ENCODE results near the gene NLRX1. TPM values are rescaled to one million over a fixed set of nuclear protein-coding genes. Genes with fewer than 3 reads are reported as not detected.

The NLRX1 gene
- total RNA-seq, 1 experiment from 2014 or later, result 25.2 TPM

GRCh38 chr11:119167933-119168332, 592 bp upstream of the NLRX1 start:
- ChIA-PET POLR2A (interaction anchor here (0.6 kb wide), 1 partner anchor 20 kb away, joined by 3 read pairs; no protein-coding TSS in a partner anchor), CTCF (no interaction called here)
- in situ Hi-C loops (cut with HindIII; ENCODE audit: low pct_unique_long_range_greater_than_20kb, low sequenced_read_pairs), result no loop called here
- Histone ChIP-seq H3K9me3 (ENCODE audit: control insufficient read depth, insufficient read depth, low read depth, low read length) (no peaks in the 10 kb centered on the region), H3K36me3 (ENCODE audit: control insufficient read depth, insufficient read depth, low read length) (no peaks in the 10 kb centered on the region), H3K4me1 (ENCODE audit: control insufficient read depth, insufficient read depth, low read length) (peaks cover 14% of the 10 kb centered on the region), H3K27ac (ENCODE audit: low read length) (peak overlapping the region; percentile 80; the same call in 1 of the 2 replicates), H3K27me3 (ENCODE audit: control insufficient read depth, insufficient read depth, low read length) (no peaks in the 10 kb centered on the region), H3K4me3 (ENCODE audit: low read depth in 2 of 2, low read length in 2 of 2) (no peak overlapping the region)
- DNase-seq (ENCODE audit: low read depth, low spot score) (no peak), ATAC-seq (no peak)
- BruUV-seq (replicated peaks), result no TSS peak
- intact Hi-C loops (cut with micrococcal nuclease; ENCODE audit: unreplicated experiment), result no loop called here
- TF ChIP-seq POLR2AphosphoS5 (IDR thresholded peaks at IDR 0.05; ENCODE audit: low read depth, low read length) (no peak), SIN3A (IDR thresholded peaks at IDR 0.05; ENCODE audit: borderline replicate concordance, insufficient read depth, low read depth, low read length) (no peak), TCF7L2 (IDR thresholded peaks at IDR 0.05; ENCODE audit: low read depth, low read length) (no peak), REST (IDR thresholded peaks at IDR 0.05; ENCODE audit: insufficient read depth in 1 of 2, low read depth in 2 of 2, low read length in 1 of 2) (no peak), CTCF (IDR thresholded peaks at IDR 0.05) (no peak)

- BruUV-seq (replicated peaks), result no TSS peak
- ChIA-PET POLR2A (interaction anchor here (0.5 to 0.6 kb wide), 2 partner anchors 26 to 40 kb away, joined by 3 to 13 read pairs; no protein-coding TSS in a partner anchor), CTCF (interaction anchor here (0.6 kb wide), 1 partner anchor 138 kb away, joined by 5 read pairs; no protein-coding TSS in a partner anchor)
- Histone ChIP-seq H3K27ac (ENCODE audit: low read length) (peak overlapping the region; percentile 80), H3K9me3 (ENCODE audit: control insufficient read depth, insufficient read depth, low read depth, low read length) (no peaks in the 10 kb centered on the region), H3K36me3 (ENCODE audit: control insufficient read depth, insufficient read depth, low read length) (no peaks in the 10 kb centered on the region), H3K4me3 (ENCODE audit: low read depth in 2 of 2, low read length in 2 of 2) (peak overlapping the region; percentile 58 to 88), H3K4me1 (ENCODE audit: control insufficient read depth, insufficient read depth, low read length) (peaks cover 14% of the 10 kb centered on the region), H3K27me3 (ENCODE audit: control insufficient read depth, insufficient read depth, low read length) (no peaks in the 10 kb centered on the region)
- no peak for TF ChIP-seq POLR2AphosphoS5 (IDR thresholded peaks at IDR 0.05; ENCODE audit: low read depth, low read length)
- no peak for TF ChIP-seq TCF7L2 (IDR thresholded peaks at IDR 0.05; ENCODE audit: low read depth, low read length)
- TF ChIP-seq REST (IDR thresholded peaks at IDR 0.05; ENCODE audit: insufficient read depth in 1 of 2, low read depth in 2 of 2, low read length in 1 of 2), result no peak
- no peak for TF ChIP-seq SIN3A (IDR thresholded peaks at IDR 0.05; ENCODE audit: borderline replicate concordance, insufficient read depth, low read depth, low read length)
- TF ChIP-seq CTCF (IDR thresholded peaks at IDR 0.05), result no peak
- intact Hi-C loops (cut with micrococcal nuclease; ENCODE audit: unreplicated experiment) (no loop called here), in situ Hi-C loops (cut with HindIII; ENCODE audit: low pct_unique_long_range_greater_than_20kb, low sequenced_read_pairs) (no loop called here)
- ATAC-seq (peak; percentile 64), DNase-seq (ENCODE audit: low read depth, low spot score) (no peak)
These were observed 776 bp downstream of the NLRX1 start for GRCh38 chr11:119169282-119169719.

Measured in Panc1 (cell line).